ENCODE data around the gene CA12. TPM values are rescaled to one million over a fixed set of nuclear protein-coding genes. Genes with fewer than 3 reads are reported as not detected.

The CA12 gene
- total and polyA plus RNA-seq, 10 of the 15 experiments (the other 5 are each of a cell fraction or from before 2014, with no cell fraction given): 0.03 to 0.10 TPM; not detected in 8

GRCh38 chr15:63411866-63412265 lies 30.2 kb upstream of the CA12 start:
- DNase-seq (ENCODE audit: low read depth, low spot score) (no peak), FAIRE-seq (no peak), ATAC-seq (no peak)
- in situ Hi-C loops (cut with MboI) (no loop called here), intact Hi-C loops (cut with micrococcal nuclease; ENCODE audit: unreplicated experiment) (no loop called here)
- H3K9ac ChIP-seq (ENCODE audit: control insufficient read depth, insufficient read depth, low read length): no peak overlapping the region
- no peak overlapping the region for H3K4me2 ChIP-seq (ENCODE audit: control insufficient read depth, insufficient read depth)
- no peak overlapping the region for H3K4me3 ChIP-seq
- no peaks in the 10 kb centered on the region for H3K36me3 ChIP-seq (ENCODE audit: control insufficient read depth in 2 of 2, insufficient read depth in 2 of 2, low read length in 1 of 2)
- H3K27ac ChIP-seq (ENCODE audit: control insufficient read depth, insufficient read depth): no peak overlapping the region
- ChIA-PET CTCF (interaction anchor here (0.9 to 1.4 kb wide), 3 partner anchors 10 to 122 kb away, joined by 4 to 9 read pairs (median 4); no protein-coding TSS in a partner anchor), SMC1A (ENCODE audit: uncharacterized antibody, unreplicated experiment) (interaction anchor here (0.9 to 2.0 kb wide), 5 partner anchors 8 to 102 kb away, joined by 3 to 5 read pairs (median 3); no protein-coding TSS in a partner anchor), RAD21 (ENCODE audit: unreplicated experiment) (interaction anchor here (0.9 kb wide), 1 partner anchor 244 kb away, joined by 4 read pairs; no protein-coding TSS in a partner anchor), POLR2A (interaction anchor here (0.5 kb wide), 1 partner anchor 155 kb away, joined by 3 read pairs; no protein-coding TSS in a partner anchor)
- no peak for TF ChIP-seq MTA3 (IDR thresholded peaks at IDR 0.05; ENCODE audit: borderline replicate concordance, low read length)
- TF ChIP-seq ZSCAN29 (IDR thresholded peaks at IDR 0.05): no peak
- no peak for TF ChIP-seq NR2F1 (conservative IDR thresholded peaks at IDR 0.05)
- TF ChIP-seq MXI1 (IDR thresholded peaks at IDR 0.05; ENCODE audit: low read depth, low read length): no peak
- no peak for TF ChIP-seq IRF4 (IDR thresholded peaks at IDR 0.05; ENCODE audit: low read depth, low read length)
- TF ChIP-seq YBX1 (IDR thresholded peaks at IDR 0.05): no peak
- no peak for TF ChIP-seq KDM1A (IDR thresholded peaks at IDR 0.05; ENCODE audit: borderline replicate concordance)
- no peak for TF ChIP-seq KLF5 (IDR thresholded peaks at IDR 0.05; ENCODE audit: partially characterized antibody)
- no peak for TF ChIP-seq NFIC (IDR thresholded peaks at IDR 0.05; ENCODE audit: low read depth, low read length)
- no peak for TF ChIP-seq SRF (IDR thresholded peaks at IDR 0.05; ENCODE audit: low read depth in 2 of 2, low read length in 2 of 2)
- TF ChIP-seq FOXK2 (IDR thresholded peaks at IDR 0.05): no peak
- no peak for TF ChIP-seq BACH1 (IDR thresholded peaks at IDR 0.05; ENCODE audit: borderline replicate concordance)
- TF ChIP-seq ZBED1 (IDR thresholded peaks at IDR 0.05; ENCODE audit: borderline replicate concordance): no peak
- TF ChIP-seq HSF1 (IDR thresholded peaks at IDR 0.05; ENCODE audit: low read depth, low read length): no peak
- no peaks in the 10 kb centered on the region for H3K27me3 ChIP-seq (replicated peaks in 1 of 2; ENCODE audit: control insufficient read depth in 2 of 2, insufficient read depth in 2 of 2, low read length in 1 of 2)
- no peaks in the 10 kb centered on the region for H3K9me3 ChIP-seq (replicated peaks; ENCODE audit: control insufficient read depth, insufficient read depth, low read length)
- H2AFZ ChIP-seq (ENCODE audit: control insufficient read depth, low read depth, low read length): no peak overlapping the region
- WGBS (ENCODE audit: insufficient coverage, insufficient replicate concordance, low lambda C conversion rate, missing lambda C conversion rate): 72% methylated on average over 4 of the region's 4 CpGs
- no peaks in the 10 kb centered on the region for H4K20me1 ChIP-seq (ENCODE audit: control insufficient read depth, insufficient read depth)
- no peaks in the 10 kb centered on the region for H3K79me2 ChIP-seq (ENCODE audit: control insufficient read depth, insufficient read depth, low read length)
- H3K4me1 ChIP-seq (ENCODE audit: control insufficient read depth, insufficient read depth, low read length): no peaks in the 10 kb centered on the region
- no TSS peak for BruUV-seq (replicated peaks)
